Common myeloid progenitor, CD34-positive (primary cell): Measurements from ENCODE around the gene CNKSR3.
A peak's percentile ranks its signal among the peaks of the same experiment; 100 is the strongest.

ENCODE experiments used
- CTCF ChIA-PET: fragments of 350-600 bp; sonication (Branson Sonifier 250); formaldehyde crosslinking; loops from one replicate; lab custom pipeline; 2021; ENCODE audit warnings: antibody characterized with exemption; lab: Charles Lee
- POLR2A ChIA-PET: fragments of 350-600 bp; sonication (Branson Sonifier 250); formaldehyde crosslinking; loops from one replicate; lab custom pipeline; 2021; ENCODE audit warnings: antibody characterized with exemption; lab: Charles Lee
- DNase-seq, 3 donors: peaks; one replicate each; pipeline versions ENCODE4 v3.0.0 to v3.0.0-alpha.2; 2013
- H3K27ac ChIP-seq, 2 experiments: 1 replicate in 1 of 2; 2 replicates in 1 of 2; pipeline ENCODE4 v1.7.0; 2013; ENCODE audit warnings: inconsistent platforms in 2 of 2, low read length in 2 of 2, mild to moderate bottlenecking in 2 of 2, low read depth in 1 of 2, moderate library complexity in 1 of 2; ENCODE audit not compliant: severe bottlenecking in 2 of 2, insufficient read depth in 1 of 2, poor library complexity in 1 of 2
- H3K27me3 ChIP-seq, 5 experiments: replicated peaks in 2 of 5; 1 replicate in 3 of 5; 2 replicates in 2 of 5; pipeline versions ENCODE4 v1.6.1 to v1.7.0; 2013; ENCODE audit warnings: low read length in 4 of 5, mild to moderate bottlenecking in 2 of 5, moderate library complexity in 2 of 5, inconsistent platforms in 1 of 5; ENCODE audit not compliant: insufficient read depth in 5 of 5, control insufficient read depth in 4 of 5
- H3K36me3 ChIP-seq, 4 experiments: 1 replicate in 2 of 4; 2 replicates in 2 of 4; pipeline versions ENCODE4 v1.6.1 to v1.7.0; 2013; ENCODE audit warnings: low read length in 3 of 4, control low read depth in 1 of 4, mild to moderate bottlenecking in 1 of 4; ENCODE audit not compliant: control insufficient read depth in 4 of 4, insufficient read depth in 4 of 4
- H3K4me1 ChIP-seq, 4 experiments: 1 replicate in 3 of 4; 2 replicates in 1 of 4; pipeline versions ENCODE4 v1.6.1 to v1.7.1; 2013; ENCODE audit warnings: low read length in 3 of 4, mild to moderate bottlenecking in 3 of 4, control low read depth in 1 of 4, inconsistent platforms in 1 of 4, moderate library complexity in 1 of 4; ENCODE audit not compliant: control insufficient read depth in 4 of 4, insufficient read depth in 4 of 4; ENCODE audit errors: control extremely low read depth in 1 of 4
- H3K4me3 ChIP-seq, 7 experiments: 1 replicate in 4 of 7; 2 replicates in 3 of 7; pipeline versions ENCODE4 v1.5.1 to v1.7.0; 2013; ENCODE audit warnings: mild to moderate bottlenecking in 7 of 7, low read length in 6 of 7, moderate library complexity in 6 of 7, inconsistent platforms in 2 of 7, low read depth in 2 of 7, control low read depth in 1 of 7; ENCODE audit not compliant: insufficient read depth in 4 of 7, control insufficient read depth in 1 of 7; ENCODE audit errors: extremely low read depth in 1 of 7
- H3K9me3 ChIP-seq, 5 experiments: 1 replicate in 4 of 5; 2 replicates in 1 of 5; pipeline versions ENCODE4 v1.6.1 to v1.7.1; 2013; ENCODE audit warnings: low read length in 4 of 5, mild to moderate bottlenecking in 2 of 5, inconsistent platforms in 1 of 5, low read depth in 1 of 5, moderate library complexity in 1 of 5; ENCODE audit not compliant: control insufficient read depth in 4 of 5, insufficient read depth in 2 of 5; ENCODE audit errors: control extremely low read depth in 1 of 5
- WGBS: methylation state at CpG from one replicate; pipeline ENCODE4 v1.1.5; 2013; ENCODE audit not compliant: insufficient coverage; 5-methylcytosine and 5-hydroxymethylcytosine counted together

CNKSR3 gene

GRCh38 chr6:154504102-154504501, 6.4 kb downstream of the CNKSR3 start:
- Histone ChIP-seq H3K27ac (no peak overlapping the region), H3K36me3 (no peaks in the 10 kb centered on the region), H3K4me3 (no peak overlapping the region), H3K27me3 (no peaks in the 10 kb centered on the region), H3K9me3 (no peaks in the 10 kb centered on the region), H3K4me1 (peaks cover 12 to 29% (median 15%) of the 10 kb centered on the region in 4 experiments)
- WGBS: 8% methylated on average over 2 of the region's 4 CpGs
- ChIA-PET POLR2A (interaction anchor here (0.5 kb wide), 1 partner anchor 619 kb away, joined by 3 read pairs; no protein-coding TSS in a partner anchor), CTCF (interaction anchor here (0.7 to 3.1 kb wide), 5 partner anchors 10 to 350 kb away, joined by 4 to 10 read pairs (median 4); no protein-coding TSS in a partner anchor)
- peak in 2 of 3 donors; percentile 43 to 64 for DNase-seq

DNA sequence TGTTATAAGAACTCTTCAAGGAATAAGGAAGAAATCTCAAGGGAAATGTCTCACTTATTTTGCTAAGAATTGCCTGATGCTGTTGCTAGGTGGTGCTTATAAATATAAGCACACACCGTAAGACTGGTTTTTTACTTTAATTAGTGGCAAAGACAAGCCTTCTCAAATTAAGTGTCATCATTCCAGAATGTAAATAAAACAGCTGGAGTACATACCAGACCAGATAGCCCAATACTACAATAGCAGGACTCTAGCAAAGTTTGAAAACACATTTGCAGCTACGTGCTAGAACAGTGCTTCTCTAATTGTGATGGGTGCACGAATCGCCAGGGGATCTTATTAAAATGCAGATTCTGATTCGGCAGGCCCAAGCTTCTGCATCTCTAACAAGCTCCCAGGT, 6.8 kb downstream of the CNKSR3 start:
- ChIA-PET CTCF (interaction anchor here (1.3 to 3.1 kb wide), 4 partner anchors 10 to 349 kb away, joined by 4 to 10 read pairs (median 4); no protein-coding TSS in a partner anchor), POLR2A (interaction anchor here (0.5 kb wide), 1 partner anchor 619 kb away, joined by 3 read pairs; no protein-coding TSS in a partner anchor)
- Histone ChIP-seq H3K4me3 (no peak overlapping the region), H3K36me3 (no peaks in the 10 kb centered on the region), H3K4me1 (peaks cover 8 to 25% (median 12%) of the 10 kb centered on the region in 4 experiments), H3K9me3 (no peaks in the 10 kb centered on the region), H3K27me3 (no peaks in the 10 kb centered on the region), H3K27ac (no peak overlapping the region)
- WGBS: 55% methylated on average over 4 of the region's 5 CpGs
- DNase-seq: no peak

GRCh38 chr6:154502553-154502952, 7.9 kb downstream of the CNKSR3 start:
- no peaks in the 10 kb centered on the region for H3K9me3 ChIP-seq
- ChIA-PET CTCF (interaction anchor here (1.1 kb wide), 1 partner anchor 10 kb away, joined by 4 read pairs; no protein-coding TSS in a partner anchor), POLR2A (no interaction called here)
- no peaks in the 10 kb centered on the region for H3K27me3 ChIP-seq
- H3K4me1 ChIP-seq: peaks cover 3 to 17% (median 7%) of the 10 kb centered on the region in 4 experiments
- no peaks in the 10 kb centered on the region for H3K36me3 ChIP-seq
- no peak overlapping the region for H3K4me3 ChIP-seq
- 89% methylated on average over 7 of the region's 7 CpGs for WGBS
- H3K27ac ChIP-seq: no peak overlapping the region
- peak in 2 of 3 donors; percentile 44 to 60 for DNase-seq

DNA sequence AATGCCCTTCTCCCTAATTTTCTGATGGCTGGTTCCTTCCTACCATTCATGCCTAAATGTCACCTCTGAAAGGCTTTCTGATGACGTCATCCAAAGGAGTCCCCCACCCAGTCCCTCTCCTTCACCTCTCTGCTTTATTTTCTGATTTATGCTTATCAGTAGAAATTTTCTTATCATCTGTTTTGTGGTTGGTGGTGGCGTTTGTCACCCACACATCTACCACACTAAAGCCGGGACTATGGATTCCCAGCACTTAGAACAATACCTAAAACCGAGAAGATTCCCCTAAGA, 9.0 kb downstream of the CNKSR3 start:
- ChIA-PET POLR2A (no interaction called here), CTCF (interaction anchor here (1.7 to 1.8 kb wide), 2 partner anchors 11 to 29 kb away, joined by 4 to 6 read pairs; no protein-coding TSS in a partner anchor)
- no peak for DNase-seq
- no peaks in the 10 kb centered on the region for H3K9me3 ChIP-seq
- peaks cover 3 to 15% (median 7%) of the 10 kb centered on the region in 4 experiments for H3K4me1 ChIP-seq
- WGBS: no CpG with 5 or more reads among the region's 4 CpGs
- no peak overlapping the region for H3K27ac ChIP-seq
- H3K36me3 ChIP-seq: no peaks in the 10 kb centered on the region
- H3K4me3 ChIP-seq: no peak overlapping the region
- H3K27me3 ChIP-seq: no peaks in the 10 kb centered on the region

GRCh38 chr6:154500769-154501577, 9.5 kb downstream of the CNKSR3 start:
- Histone ChIP-seq H3K36me3 (no peaks in the 10 kb centered on the region), H3K4me3 (no peak overlapping the region), H3K27me3 (no peaks in the 10 kb centered on the region), H3K27ac (no peak overlapping the region), H3K4me1 (peaks cover 3 to 15% (median 7%) of the 10 kb centered on the region in 4 experiments), H3K9me3 (no peaks in the 10 kb centered on the region)
- POLR2A ChIA-PET: no interaction called here
- CTCF ChIA-PET: interaction anchor here (1.2 to 3.8 kb wide), 4 partner anchors 8 to 28 kb away, joined by 3 to 24 read pairs (median 5); partner anchors contain the start of gene CNKSR3
- WGBS: 91% methylated on average over 6 of the region's 9 CpGs
- peak in 1 of 3 donors; percentile 28 for DNase-seq

GRCh38 chr6:154499855-154500589, 10.5 kb downstream of the CNKSR3 start:
- ChIA-PET CTCF (interaction anchor here (1.2 to 3.8 kb wide), 4 partner anchors 8 to 27 kb away, joined by 3 to 24 read pairs (median 5); partner anchors contain the start of gene CNKSR3), POLR2A (no interaction called here)
- DNase-seq: no peak
- no peak overlapping the region for H3K27ac ChIP-seq
- no peaks in the 10 kb centered on the region for H3K9me3 ChIP-seq
- WGBS: no CpG with 5 or more reads among the region's 4 CpGs
- no peaks in the 10 kb centered on the region for H3K27me3 ChIP-seq
- no peaks in the 10 kb centered on the region for H3K36me3 ChIP-seq
- peaks cover 3 to 15% (median 7%) of the 10 kb centered on the region in 4 experiments for H3K4me1 ChIP-seq
- H3K4me3 ChIP-seq: no peak overlapping the region
